NCI-H2227 treated with DMSO at 0.1 percent for 48 hours (cell line): Measurements from ENCODE around the gene RFTN1.

Experiments
- DNase-seq: peaks from one replicate; lab custom pipeline; 2025; lab: John Stamatoyannopoulos, UW

Gene RFTN1

GRCh38 chr3:16486201-16486600 is 27.3 kb downstream of the RFTN1 start:
- DNase-seq = no peak

GRCh38 chr3:16485395-16485992 is 28.0 kb downstream of the RFTN1 start:
- no peak for DNase-seq

- no peak for DNase-seq
Observed at GRCh38 chr3:16484984-16485383, 28.5 kb downstream of the RFTN1 start.

DNA sequence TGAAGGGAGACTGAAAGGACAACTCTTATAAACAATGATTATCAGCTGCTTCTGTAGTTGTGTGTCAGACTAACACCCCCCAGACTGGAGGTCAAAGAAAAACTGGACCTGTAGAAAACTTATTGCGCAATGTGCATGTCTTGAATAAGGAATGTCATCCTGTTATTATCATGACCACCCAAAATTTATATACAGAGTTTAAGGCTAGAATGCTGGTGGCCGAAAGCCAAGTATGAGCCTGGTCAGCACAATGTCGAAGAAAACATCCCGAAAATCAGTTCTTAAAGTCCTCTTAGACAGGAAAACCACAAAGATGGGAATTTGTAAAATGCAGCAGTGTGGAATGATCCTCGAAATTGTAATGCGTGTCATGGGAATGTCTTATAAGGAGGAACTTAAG is 29.3 kb downstream of the RFTN1 start:
- no peak for DNase-seq

- peak; percentile 36 for DNase-seq
Observed at GRCh38 chr3:16482770-16483531, 30.5 kb downstream of the RFTN1 start.

DNA sequence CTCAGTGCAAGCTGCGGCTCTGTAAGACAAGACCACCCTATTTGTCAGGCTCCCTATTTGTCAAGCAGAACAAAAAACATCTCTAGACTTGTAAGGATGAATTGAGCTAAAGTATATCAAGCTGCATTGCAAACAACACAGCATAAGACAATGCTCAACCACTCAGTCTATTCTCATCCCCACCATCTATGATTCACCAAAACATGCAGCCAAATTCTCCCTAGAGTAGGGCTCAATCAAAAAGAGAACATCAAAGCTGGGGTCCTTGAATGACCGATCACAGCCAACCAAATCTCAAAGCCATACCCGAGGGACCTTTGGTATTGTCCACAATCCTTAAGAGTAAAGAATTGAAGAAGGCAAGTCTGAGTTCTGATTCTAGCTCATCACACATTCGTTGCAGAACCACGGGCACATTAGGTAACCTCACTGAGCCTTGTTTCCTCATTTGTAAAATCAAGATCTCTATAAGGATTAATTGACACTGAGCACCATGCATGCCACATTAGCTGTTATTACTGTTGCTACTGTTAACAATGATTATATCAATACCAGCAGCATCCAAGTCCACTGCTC is 31.2 kb downstream of the RFTN1 start:
- no peak for DNase-seq

GRCh38 chr3:16481546-16481897 is 32.0 kb downstream of the RFTN1 start:
- DNase-seq = no peak

DNA sequence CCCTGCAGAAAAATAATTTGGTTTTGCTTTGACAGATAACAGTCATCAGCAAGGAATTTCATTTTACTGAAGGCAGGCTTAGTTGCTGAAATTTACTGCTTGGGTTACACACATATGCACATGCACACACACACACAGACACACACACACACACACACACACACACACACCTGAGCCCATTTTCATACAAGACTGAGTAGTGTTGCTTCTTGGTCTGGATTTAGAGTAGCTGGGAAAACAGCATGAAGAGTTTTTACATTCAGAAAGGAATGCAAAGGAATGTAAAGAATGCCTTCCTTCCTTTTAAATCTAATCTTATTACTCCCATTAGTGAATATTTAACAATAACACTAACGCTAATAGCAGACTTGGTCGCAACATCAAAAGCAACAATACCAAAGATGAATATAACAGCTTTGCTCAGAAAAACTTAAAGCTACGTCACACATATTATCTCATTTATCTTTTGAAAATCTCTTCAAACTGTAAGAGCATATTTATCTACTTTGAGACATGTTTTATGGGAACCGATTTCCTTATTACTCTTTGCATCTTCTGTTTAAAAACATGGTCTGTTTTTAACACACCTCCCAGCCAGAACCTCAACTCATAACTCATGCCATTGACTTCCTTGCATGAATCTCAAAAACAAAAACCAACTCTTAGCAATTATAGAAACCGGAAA is 32.5 kb downstream of the RFTN1 start:
- no peak for DNase-seq

GRCh38 chr3:16478516-16478915 is 35.0 kb downstream of the RFTN1 start:
- no peak for DNase-seq

- DNase-seq = no peak
Observed at GRCh38 chr3:16477521-16477920, 36.0 kb downstream of the RFTN1 start.

- no peak for DNase-seq
Observed at GRCh38 chr3:16477056-16477455, 36.4 kb downstream of the RFTN1 start.

- DNase-seq = no peak
Observed at GRCh38 chr3:16476636-16477035, 36.9 kb downstream of the RFTN1 start.

DNA sequence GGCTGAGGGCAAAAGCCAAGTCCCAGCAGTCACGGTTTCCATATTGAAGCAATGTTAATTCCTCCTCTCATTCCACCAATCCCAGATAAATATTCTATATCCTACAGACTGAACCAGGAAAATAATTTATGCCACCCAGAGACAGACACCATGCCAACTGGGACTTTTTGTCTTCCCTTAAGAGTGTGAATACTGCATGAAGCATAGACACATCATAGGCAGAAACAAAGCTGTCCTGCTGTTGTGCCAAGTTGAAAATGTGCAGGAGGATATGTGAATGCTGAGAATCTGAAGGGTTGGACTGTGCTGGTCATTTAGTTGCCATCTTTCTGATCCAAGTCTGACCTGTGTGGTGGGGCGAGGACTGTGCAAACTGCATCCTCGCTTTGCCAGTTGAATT is 37.7 kb downstream of the RFTN1 start:
- no peak for DNase-seq

- no peak for DNase-seq
Observed at GRCh38 chr3:16474920-16475319, 38.6 kb downstream of the RFTN1 start.

- DNase-seq = no peak
Observed at GRCh38 chr3:16474216-16474615, 39.3 kb downstream of the RFTN1 start.

- no peak for DNase-seq
Observed at GRCh38 chr3:16472593-16472992, 40.9 kb downstream of the RFTN1 start.

- DNase-seq = no peak
Observed at GRCh38 chr3:16471897-16472296, 41.6 kb downstream of the RFTN1 start.

GRCh38 chr3:16470590-16470989 is 42.9 kb downstream of the RFTN1 start:
- no peak for DNase-seq

GRCh38 chr3:16468336-16469098 is 45.0 kb downstream of the RFTN1 start:
- no peak for DNase-seq

- no peak for DNase-seq
Observed at GRCh38 chr3:16468002-16468335, 45.5 kb downstream of the RFTN1 start.

- DNase-seq = no peak
Observed at GRCh38 chr3:16467393-16467792, 46.1 kb downstream of the RFTN1 start.

- peak; percentile 26 for DNase-seq
Observed at GRCh38 chr3:16466822-16467221, 46.7 kb downstream of the RFTN1 start.
